ENCODE measurements around the gene NDE1. TPM values are rescaled to one million over a fixed set of nuclear protein-coding genes. Genes with fewer than 3 reads are reported as not detected.
A peak's percentile ranks its signal among the peaks of the same experiment; 100 is the strongest.

NDE1 gene
- polyA plus RNA-seq, 1 of the 3 experiments (the other 2 are of a cell fraction), result 27.9 TPM

DNA sequence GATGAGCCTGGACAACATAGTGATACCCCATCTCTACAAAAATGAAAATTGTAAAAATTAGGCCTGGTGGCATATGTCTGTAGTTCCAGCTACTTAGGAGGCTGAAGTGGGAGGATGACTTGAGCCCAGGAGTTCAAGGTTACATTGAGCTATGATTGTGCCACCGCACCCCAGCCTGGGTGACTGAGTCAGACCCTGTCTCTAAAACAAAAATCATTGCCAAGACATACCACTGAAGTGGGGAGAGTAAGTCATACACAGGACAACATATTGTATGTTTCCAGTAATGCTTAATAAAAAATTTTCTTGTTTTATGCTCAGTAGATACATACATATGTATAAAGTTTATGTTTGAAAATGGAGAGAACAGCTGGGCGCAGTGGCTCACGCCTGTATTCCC lies 39.2 kb downstream of the NDE1 start:
- no peak for DNase-seq
- H3K79me2 ChIP-seq (ENCODE audit: insufficient read depth), result peaks cover 13% of the 10 kb centered on the region; the same call in 1 of the 2 replicates
- H3K27me3 ChIP-seq (ENCODE audit: insufficient read depth), result no peaks in the 10 kb centered on the region
- peaks cover 7% of the 10 kb centered on the region for H3F3A ChIP-seq (replicated peaks; ENCODE audit: insufficient read depth)
- no peak overlapping the region for H2AFZ ChIP-seq (ENCODE audit: low read depth)
- TF ChIP-seq RFX5 (IDR thresholded peaks at IDR 0.05; ENCODE audit: low read length) (no peak), YY1 (IDR thresholded peaks at IDR 0.05; ENCODE audit: low read depth) (no peak), ZBTB33 (IDR thresholded peaks at IDR 0.05; ENCODE audit: borderline replicate concordance, low read depth) (no peak), CHD2 (IDR thresholded peaks at IDR 0.05; ENCODE audit: low read length, partially characterized antibody) (no peak), MEF2A (IDR thresholded peaks at IDR 0.05; ENCODE audit: borderline replicate concordance, low read depth) (no peak), ELF1 (IDR thresholded peaks at IDR 0.05) (no peak), JUND (IDR thresholded peaks at IDR 0.05) (no peak), FOXJ3 (CRISPR knock-in tag; IDR thresholded peaks at IDR 0.05) (no peak)
- TF ChIP-seq, protein P1, sequence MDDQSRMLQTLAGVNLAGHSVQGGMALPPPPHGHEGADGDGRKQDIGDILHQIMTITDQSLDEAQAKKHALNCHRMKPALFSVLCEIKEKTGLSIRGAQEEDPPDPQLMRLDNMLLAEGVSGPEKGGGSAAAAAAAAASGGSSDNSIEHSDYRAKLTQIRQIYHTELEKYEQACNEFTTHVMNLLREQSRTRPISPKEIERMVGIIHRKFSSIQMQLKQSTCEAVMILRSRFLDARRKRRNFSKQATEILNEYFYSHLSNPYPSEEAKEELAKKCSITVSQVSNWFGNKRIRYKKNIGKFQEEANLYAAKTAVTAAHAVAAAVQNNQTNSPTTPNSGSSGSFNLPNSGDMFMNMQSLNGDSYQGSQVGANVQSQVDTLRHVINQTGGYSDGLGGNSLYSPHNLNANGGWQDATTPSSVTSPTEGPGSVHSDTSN (IDR thresholded peaks at IDR 0.05), result no peak
- peaks cover 0 to 4% of the 10 kb centered on the region in 2 experiments; a peak in 1 of 4 replicates for H3K4me1 ChIP-seq (ENCODE audit: control insufficient read depth in 1 of 2, insufficient read depth in 2 of 2, low read depth in 1 of 2, low read length in 1 of 2)
- CTCF ChIA-PET, result interaction anchor here (1.0 kb wide), 1 partner anchor 25 kb away, joined by 3 read pairs; no protein-coding TSS in a partner anchor
- H3K9me2 ChIP-seq, result no peaks in the 10 kb centered on the region
- whole genome bisulfite sequencing (ENCODE audit: low lambda C conversion rate), result 93% methylated on average over 3 of the region's 3 CpGs
- no peak overlapping the region for H3K9ac ChIP-seq
- no peak overlapping the region for H3K4me3 ChIP-seq (ENCODE audit: low read depth in 2 of 2, low read length in 1 of 2)
- H4K20me1 ChIP-seq (ENCODE audit: insufficient read depth), result no peaks in the 10 kb centered on the region
- no peak overlapping the region for H3K4me2 ChIP-seq
- H3K27ac ChIP-seq (ENCODE audit: low read depth in 2 of 2, low read length in 1 of 2), result no peak overlapping the region
- POLR2A ChIA-PET, result no interaction called here
- H3K9me3 ChIP-seq, result no peaks in the 10 kb centered on the region
- peaks cover 11 to 53% of the 10 kb centered on the region in 2 experiments for H3K36me3 ChIP-seq (replicated peaks in 1 of 2; ENCODE audit: control insufficient read depth in 1 of 2, insufficient read depth in 2 of 2, low read length in 1 of 2)

- WGBS (ENCODE audit: low lambda C conversion rate), result 84% methylated on average over 3 of the region's 3 CpGs
- Histone ChIP-seq H4K20me1 (ENCODE audit: insufficient read depth) (no peaks in the 10 kb centered on the region), H3K9me3 (no peaks in the 10 kb centered on the region), H3K4me3 (ENCODE audit: low read depth in 2 of 2, low read length in 1 of 2) (no peak overlapping the region), H3K36me3 (replicated peaks in 1 of 2; ENCODE audit: control insufficient read depth in 1 of 2, insufficient read depth in 2 of 2, low read length in 1 of 2) (peaks cover 11 to 56% of the 10 kb centered on the region in 2 experiments), H2AFZ (ENCODE audit: low read depth) (no peak overlapping the region), H3K79me2 (ENCODE audit: insufficient read depth) (0 out of 2 replicates have a peak, but pooled peaks cover 5% of the 10 kb centered on the region), H3K9ac (no peak overlapping the region), H3K9me2 (no peaks in the 10 kb centered on the region), H3K27me3 (ENCODE audit: insufficient read depth) (no peaks in the 10 kb centered on the region), H3F3A (replicated peaks; ENCODE audit: insufficient read depth) (peaks cover 7% of the 10 kb centered on the region), H3K4me2 (no peak overlapping the region), H3K27ac (ENCODE audit: low read depth in 2 of 2, low read length in 1 of 2) (peak overlapping the region in 1 of 2 experiments; percentile 56; a peak in 2 of 4 replicates), H3K4me1 (ENCODE audit: control insufficient read depth in 1 of 2, insufficient read depth in 2 of 2, low read depth in 1 of 2, low read length in 1 of 2) (peaks cover 0 to 4% of the 10 kb centered on the region in 2 experiments; a peak in 1 of 4 replicates)
- ChIA-PET POLR2A (no interaction called here), CTCF (interaction anchor here (1.0 to 1.3 kb wide), 2 partner anchors 9 to 24 kb away, joined by 3 to 4 read pairs; no protein-coding TSS in a partner anchor)
- no peak for DNase-seq
- TF ChIP-seq, protein P2, sequence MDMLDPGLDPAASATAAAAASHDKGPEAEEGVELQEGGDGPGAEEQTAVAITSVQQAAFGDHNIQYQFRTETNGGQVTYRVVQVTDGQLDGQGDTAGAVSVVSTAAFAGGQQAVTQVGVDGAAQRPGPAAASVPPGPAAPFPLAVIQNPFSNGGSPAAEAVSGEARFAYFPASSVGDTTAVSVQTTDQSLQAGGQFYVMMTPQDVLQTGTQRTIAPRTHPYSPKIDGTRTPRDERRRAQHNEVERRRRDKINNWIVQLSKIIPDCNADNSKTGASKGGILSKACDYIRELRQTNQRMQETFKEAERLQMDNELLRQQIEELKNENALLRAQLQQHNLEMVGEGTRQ (IDR thresholded peaks at IDR 0.05; ENCODE audit: borderline replicate concordance, low read depth, low read length), result no peak
- TF ChIP-seq EZH2phosphoT487 (IDR thresholded peaks at IDR 0.05; ENCODE audit: borderline replicate concordance, low read depth), result no peak
- TF ChIP-seq, protein P3, sequence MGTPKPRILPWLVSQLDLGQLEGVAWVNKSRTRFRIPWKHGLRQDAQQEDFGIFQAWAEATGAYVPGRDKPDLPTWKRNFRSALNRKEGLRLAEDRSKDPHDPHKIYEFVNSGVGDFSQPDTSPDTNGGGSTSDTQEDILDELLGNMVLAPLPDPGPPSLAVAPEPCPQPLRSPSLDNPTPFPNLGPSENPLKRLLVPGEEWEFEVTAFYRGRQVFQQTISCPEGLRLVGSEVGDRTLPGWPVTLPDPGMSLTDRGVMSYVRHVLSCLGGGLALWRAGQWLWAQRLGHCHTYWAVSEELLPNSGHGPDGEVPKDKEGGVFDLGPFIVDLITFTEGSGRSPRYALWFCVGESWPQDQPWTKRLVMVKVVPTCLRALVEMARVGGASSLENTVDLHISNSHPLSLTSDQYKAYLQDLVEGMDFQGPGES (IDR thresholded peaks at IDR 0.05; ENCODE audit: low read depth, low read length), result no peak
- TF ChIP-seq ZBTB33 (IDR thresholded peaks at IDR 0.05; ENCODE audit: borderline replicate concordance, low read depth), result no peak
- TF ChIP-seq USF1 (IDR thresholded peaks at IDR 0.05; ENCODE audit: borderline replicate concordance, low read depth), result no peak
- no peak for TF ChIP-seq RFX5 (IDR thresholded peaks at IDR 0.05; ENCODE audit: low read length)
- no peak for TF ChIP-seq CHD2 (IDR thresholded peaks at IDR 0.05; ENCODE audit: low read length, partially characterized antibody)
- TF ChIP-seq GABPA (IDR thresholded peaks at IDR 0.05; ENCODE audit: low read depth), result no peak
These were observed 40.3 kb downstream of the NDE1 start for GRCh38 chr16:15690296-15690695.

Data from SK-N-SH (cell line).